Endodermal cell (in vitro differentiated cells): ENCODE measurements around the gene RILPL1. TPM values are rescaled to one million over a fixed set of nuclear protein-coding genes. Genes with fewer than 3 reads are reported as not detected.

ENCODE experiments used
- DNase-seq: peaks from one replicate; pipeline ENCODE4 v3.0.0-alpha.2; 2017
- H3K27ac ChIP-seq: 2 replicates; pipeline ENCODE4 v1.5.1; 2013; ENCODE audit warnings: mild to moderate bottlenecking, low read depth, low read length, moderate library complexity
- H3K27me3 ChIP-seq: 2 replicates; pipeline ENCODE4 v1.6.1; 2013; ENCODE audit warnings: mild to moderate bottlenecking, low read length, moderate library complexity; ENCODE audit not compliant: insufficient read depth, control insufficient read depth, poor library complexity, severe bottlenecking
- H3K36me3 ChIP-seq: 2 replicates; pipeline ENCODE4 v1.7.0; 2013; ENCODE audit warnings: mild to moderate bottlenecking, low read length, moderate library complexity; ENCODE audit not compliant: control insufficient read depth, insufficient read depth
- H3K4me1 ChIP-seq: one replicate; pipeline ENCODE4 v1.7.0; 2013; ENCODE audit warnings: low read length; ENCODE audit not compliant: control insufficient read depth, insufficient read depth
- H3K4me3 ChIP-seq: 2 replicates; pipeline ENCODE4 v1.5.1; 2013; ENCODE audit warnings: mild to moderate bottlenecking, low read length, moderate library complexity
- H3K9ac ChIP-seq: 2 replicates; pipeline ENCODE4 v1.6.1; 2013; ENCODE audit warnings: mild to moderate bottlenecking, low read length, moderate library complexity; ENCODE audit not compliant: poor library complexity, severe bottlenecking; ENCODE audit errors: extremely low read depth
- H3K9me3 ChIP-seq: 2 replicates; pipeline ENCODE4 v1.6.1; 2013; ENCODE audit warnings: mild to moderate bottlenecking, low read length, moderate library complexity; ENCODE audit not compliant: control insufficient read depth
- H3K27ac Mint-ChIP-seq: 2 replicates; pipeline ENCODE4 v1.8.0; 2020; ENCODE audit warnings: mixed read lengths
- H3K27me3 Mint-ChIP-seq: 2 replicates; pipeline ENCODE4 v1.8.0; 2021; ENCODE audit warnings: mild to moderate bottlenecking, mixed read lengths; ENCODE audit not compliant: insufficient read depth
- H3K36me3 Mint-ChIP-seq: 2 replicates; pipeline ENCODE4 v1.8.0; 2020; ENCODE audit warnings: low read depth, mixed read lengths
- H3K4me1 Mint-ChIP-seq: 2 replicates; pipeline ENCODE4 v1.8.0; 2020; ENCODE audit warnings: mixed read lengths
- H3K4me3 Mint-ChIP-seq: 2 replicates; pipeline ENCODE4 v1.8.0; 2020; ENCODE audit warnings: mild to moderate bottlenecking, moderate library complexity, mixed read lengths
- H3K9me3 Mint-ChIP-seq: 2 replicates; pipeline ENCODE4 v1.8.0; 2020; ENCODE audit warnings: mild to moderate bottlenecking, mixed read lengths
- CTCF ChIP-seq: fragments of 200-600 bp; sonication (generic); conservative IDR thresholded peaks from 2 replicates; pipeline ENCODE4 v1.5.0; 2021; ENCODE audit warnings: antibody characterized with exemption, mild to moderate bottlenecking
- WGBS, 2 experiments: methylation state at CpG; one replicate each; pipeline versions ENCODE4 v1.1.5 to v1.1.7; 2013; ENCODE audit warnings: missing lambda C conversion rate in 2 of 2, mixed read lengths in 1 of 2; ENCODE audit not compliant: insufficient coverage in 1 of 2, insufficient read length in 1 of 2; 5-methylcytosine and 5-hydroxymethylcytosine counted together
- total RNA-seq, 2 donors: library from RNA; stranded (reverse); fragmentation: NEBNext Ultra II Directional in 1 of 2; extraction: Animal tissue kit (Norgen Biotek cat#: 25700) in 1 of 2; gene quantifications; 2 replicates in 1 of 2; 3 replicates in 1 of 2; pipeline ENCODE4 v1.2.1, GENCODE V29; 2021

The RILPL1 gene
- total RNA-seq, 2 donors from 2014 or later = 19.0 to 25.2 TPM

DNA sequence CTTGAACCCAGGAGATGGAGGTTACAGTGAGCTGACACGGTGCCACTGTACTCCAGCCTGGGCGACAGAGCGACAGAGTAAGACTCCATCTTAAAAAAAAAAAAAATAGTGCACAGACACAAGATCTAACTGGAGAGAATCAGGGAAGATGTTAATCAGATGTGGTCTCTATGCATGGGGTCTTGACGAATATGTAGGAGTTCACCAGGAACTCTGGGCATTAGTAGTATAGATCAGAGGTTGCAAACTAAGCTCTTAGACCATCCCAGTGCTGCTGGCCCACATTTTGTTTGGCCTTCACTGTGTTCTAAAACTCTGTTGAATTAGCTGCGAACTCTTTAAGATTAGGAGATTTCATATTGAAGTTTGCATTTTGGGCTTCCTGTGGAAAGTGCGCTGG, 43.9 kb downstream of the RILPL1 start:
- Histone ChIP-seq H3K9me3 (no peaks in the 10 kb centered on the region), H3K4me1 (no peaks in the 10 kb centered on the region), H3K9ac (no peak overlapping the region), H3K27me3 (no peaks in the 10 kb centered on the region), H3K4me3 (no peak overlapping the region), H3K36me3 (peaks cover 7% of the 10 kb centered on the region), H3K27ac (peak overlapping the region; percentile 38)
- Mint-ChIP-seq H3K27ac (no peak overlapping the region), H3K36me3 (peaks cover 16% of the 10 kb centered on the region), H3K9me3 (no peaks in the 10 kb centered on the region), H3K27me3 (no peaks in the 10 kb centered on the region), H3K4me1 (peaks cover 2% of the 10 kb centered on the region), H3K4me3 (no peak overlapping the region)
- no peak for TF ChIP-seq CTCF
- 96 to 100% methylated on average over 4 of the region's 6 CpGs for WGBS, 2 experiments
- DNase-seq = no peak

- Histone ChIP-seq H3K4me3 (no peak overlapping the region), H3K9me3 (no peaks in the 10 kb centered on the region), H3K4me1 (no peaks in the 10 kb centered on the region), H3K36me3 (peaks cover 8% of the 10 kb centered on the region), H3K27ac (no peak overlapping the region), H3K27me3 (no peaks in the 10 kb centered on the region), H3K9ac (no peak overlapping the region)
- no peak for TF ChIP-seq CTCF
- Mint-ChIP-seq H3K4me3 (no peak overlapping the region), H3K36me3 (peaks cover 18% of the 10 kb centered on the region), H3K4me1 (peaks cover 2% of the 10 kb centered on the region), H3K27me3 (no peaks in the 10 kb centered on the region), H3K27ac (peak overlapping the region; percentile 21), H3K9me3 (no peaks in the 10 kb centered on the region)
- WGBS, 2 experiments = 74 to 78% methylated on average over 19 to 20 of the region's 20 CpGs
- DNase-seq = peak; percentile 91
Observed at GRCh38 chr12:123488539-123489230, 44.8 kb downstream of the RILPL1 start.

DNA sequence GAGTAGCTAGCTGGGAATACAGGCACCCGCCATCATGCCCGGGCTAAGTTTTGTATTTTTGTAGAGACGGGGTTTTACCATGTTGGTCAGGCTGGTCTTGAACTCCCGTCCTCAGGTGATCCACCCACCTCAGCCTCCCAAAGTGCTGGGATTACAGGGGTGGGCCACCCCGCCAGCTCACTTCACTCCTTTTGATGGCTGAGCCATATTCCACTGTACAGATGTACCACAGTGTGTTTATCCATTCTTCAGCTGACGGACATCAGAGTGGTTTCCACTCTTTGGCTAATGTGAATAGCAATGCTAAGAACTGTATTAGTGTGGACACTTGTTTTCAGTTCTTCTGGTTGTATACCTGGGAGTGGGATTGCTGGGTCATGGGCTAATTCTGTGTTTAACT, 46.1 kb downstream of the RILPL1 start:
- Mint-ChIP-seq H3K9me3 (no peaks in the 10 kb centered on the region), H3K27ac (no peak overlapping the region), H3K36me3 (peaks cover 21% of the 10 kb centered on the region), H3K4me1 (peaks cover 2% of the 10 kb centered on the region), H3K4me3 (no peak overlapping the region), H3K27me3 (no peaks in the 10 kb centered on the region)
- TF ChIP-seq CTCF = no peak
- Histone ChIP-seq H3K36me3 (peaks cover 13% of the 10 kb centered on the region), H3K27ac (no peak overlapping the region), H3K27me3 (no peaks in the 10 kb centered on the region), H3K4me1 (no peaks in the 10 kb centered on the region), H3K4me3 (no peak overlapping the region), H3K9me3 (no peaks in the 10 kb centered on the region), H3K9ac (no peak overlapping the region)
- DNase-seq = no peak
- 82 to 97% methylated on average over 6 of the region's 6 CpGs for WGBS, 2 experiments
